Lower leg skin (tissue), 4 donors: ENCODE data around the gene NOD1. TPM values are rescaled to one million over a fixed set of nuclear protein-coding genes. Genes with fewer than 3 reads are reported as not detected.

ENCODE experiments used
- DNase-seq, 2 donors: peaks; one replicate each; pipeline ENCODE4 v3.0.0-alpha.2; 2019; ENCODE audit warnings: low spot score in 2 of 2
- H3K4me3 ChIP-seq: fragments of 200-600 bp; sonication (generic); 2 replicates; pipeline ENCODE4 v1.5.1; 2017; ENCODE audit warnings: mild to moderate bottlenecking, low read depth; ENCODE audit not compliant: poor library complexity, severe bottlenecking
- POLR2A ChIP-seq, 2 donors: fragments of 450-650 bp; IDR thresholded peaks; one replicate each; pipeline ENCODE4 v1.6.1; 2016 to 2017; ENCODE audit warnings: antibody characterized with exemption in 2 of 2, mild to moderate bottlenecking in 1 of 2, moderate library complexity in 1 of 2
- WGBS, 2 donors: methylation state at CpG; one replicate each; pipeline ENCODE4 v1.1.5; 2018; 5-methylcytosine and 5-hydroxymethylcytosine counted together
- intact Hi-C: fragments of 100-400 bp; cut with DNase I; formaldehyde crosslinking; loops from one replicate; pipeline ENCODE4 v1.15.0; 2023; ENCODE audit warnings: low total_unique reads
- total RNA-seq, 4 donors: library from RNA; depleted of rRNA; stranded (reverse); fragments of >200 nt; gene quantifications; one replicate each; pipeline ENCODE4 v1.1.0, GENCODE V29; 2016
- TF ChIP-seq, protein P1 (sequence below), 3 donors: fragments of 450-650 bp; IDR thresholded peaks; one replicate each; pipeline ENCODE4 v1.5.1; 2016; ENCODE audit warnings: antibody characterized with exemption in 3 of 3, mild to moderate bottlenecking in 3 of 3, moderate library complexity in 2 of 3

The NOD1 gene
- total RNA-seq, 4 donors from 2014 or later = 5.1 to 14.5 (median 10.9) TPM

DNA sequence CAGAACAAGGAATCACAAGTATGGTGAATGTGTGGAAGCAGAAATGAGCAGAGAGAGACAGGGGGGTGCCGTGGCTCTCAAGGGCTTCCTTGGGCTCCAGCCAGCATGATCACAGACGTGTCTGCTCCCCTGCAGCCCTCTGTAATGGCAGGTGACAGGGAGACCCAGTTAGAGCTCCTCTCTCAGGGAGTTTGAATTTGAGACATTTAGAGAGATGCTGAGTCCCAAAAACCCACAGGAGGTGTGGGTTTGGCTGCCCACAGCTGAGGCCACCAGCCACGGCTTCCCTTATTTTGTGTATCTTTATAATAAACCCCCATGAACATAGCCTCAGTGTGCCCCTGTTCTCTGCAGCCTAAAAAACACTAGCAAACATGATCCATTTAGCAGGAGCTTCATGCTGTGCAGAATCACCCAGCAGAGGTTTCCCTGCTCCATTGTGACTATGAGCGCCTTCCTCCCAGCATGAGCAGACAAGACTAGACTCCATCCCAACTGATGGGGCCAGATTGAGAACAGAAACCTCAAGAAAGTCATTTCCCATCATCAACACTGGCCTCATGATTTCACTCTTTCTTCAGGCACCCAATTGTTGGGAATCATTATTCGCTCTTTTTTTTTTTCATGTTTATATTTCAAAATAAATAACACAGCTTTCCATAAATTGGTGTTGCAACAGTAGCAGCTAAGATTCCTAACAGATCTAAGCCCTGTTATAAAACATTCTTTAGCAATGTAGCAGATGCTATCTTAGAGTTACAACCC, 13.4 kb downstream of the NOD1 start:
- TF ChIP-seq POLR2A (IDR thresholded peaks at IDR 0.05) = no peak
- TF ChIP-seq, protein P1, sequence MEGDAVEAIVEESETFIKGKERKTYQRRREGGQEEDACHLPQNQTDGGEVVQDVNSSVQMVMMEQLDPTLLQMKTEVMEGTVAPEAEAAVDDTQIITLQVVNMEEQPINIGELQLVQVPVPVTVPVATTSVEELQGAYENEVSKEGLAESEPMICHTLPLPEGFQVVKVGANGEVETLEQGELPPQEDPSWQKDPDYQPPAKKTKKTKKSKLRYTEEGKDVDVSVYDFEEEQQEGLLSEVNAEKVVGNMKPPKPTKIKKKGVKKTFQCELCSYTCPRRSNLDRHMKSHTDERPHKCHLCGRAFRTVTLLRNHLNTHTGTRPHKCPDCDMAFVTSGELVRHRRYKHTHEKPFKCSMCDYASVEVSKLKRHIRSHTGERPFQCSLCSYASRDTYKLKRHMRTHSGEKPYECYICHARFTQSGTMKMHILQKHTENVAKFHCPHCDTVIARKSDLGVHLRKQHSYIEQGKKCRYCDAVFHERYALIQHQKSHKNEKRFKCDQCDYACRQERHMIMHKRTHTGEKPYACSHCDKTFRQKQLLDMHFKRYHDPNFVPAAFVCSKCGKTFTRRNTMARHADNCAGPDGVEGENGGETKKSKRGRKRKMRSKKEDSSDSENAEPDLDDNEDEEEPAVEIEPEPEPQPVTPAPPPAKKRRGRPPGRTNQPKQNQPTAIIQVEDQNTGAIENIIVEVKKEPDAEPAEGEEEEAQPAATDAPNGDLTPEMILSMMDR (IDR thresholded peaks at IDR 0.05) = no peak
- peak in 1 of 2 donors; percentile 68 for DNase-seq
- WGBS, 2 donors = 79 to 81% methylated on average over 5 of the region's 5 CpGs
- no peak overlapping the region for H3K4me3 ChIP-seq
- intact Hi-C loops = no loop called here

DNA sequence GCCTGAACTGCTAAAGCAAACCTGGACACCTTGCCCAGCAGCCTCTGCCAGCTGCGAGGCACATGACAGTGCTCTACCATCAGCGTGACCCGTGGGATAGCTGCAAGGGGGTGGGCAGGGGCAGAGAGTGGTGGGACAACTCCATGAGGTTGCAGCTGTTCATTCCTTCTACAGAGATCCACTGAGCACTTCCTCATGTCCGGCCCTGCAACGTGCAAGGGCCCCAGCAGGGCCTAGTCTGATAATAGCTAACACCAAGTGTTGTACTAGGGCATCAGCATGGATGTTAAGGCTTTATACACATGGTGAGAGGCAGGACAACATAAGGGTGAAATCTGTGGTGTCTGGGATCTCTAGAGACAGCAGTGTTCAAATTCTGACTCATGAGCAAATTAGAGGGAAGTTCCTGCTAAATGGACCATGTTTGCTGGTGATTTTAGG, 14.3 kb downstream of the NOD1 start:
- 70% methylated on average over 5 of the region's 5 CpGs for WGBS, 2 donors
- no peak overlapping the region for H3K4me3 ChIP-seq
- intact Hi-C loops = no loop called here
- peak in 1 of 2 donors; percentile 83 for DNase-seq
- no peak for TF ChIP-seq POLR2A (IDR thresholded peaks at IDR 0.05)
- TF ChIP-seq, protein P1 (IDR thresholded peaks at IDR 0.05) = no peak

- TF ChIP-seq, protein P1 (IDR thresholded peaks at IDR 0.05) = no peak
- no peak for TF ChIP-seq POLR2A (IDR thresholded peaks at IDR 0.05)
- intact Hi-C loops = no loop called here
- no peak for DNase-seq
- 82 to 83% methylated on average over 6 of the region's 6 CpGs for WGBS, 2 donors
- H3K4me3 ChIP-seq = no peak overlapping the region
Measured at GRCh38 chr7:30463405-30464145, 15.0 kb downstream of the NOD1 start.

DNA sequence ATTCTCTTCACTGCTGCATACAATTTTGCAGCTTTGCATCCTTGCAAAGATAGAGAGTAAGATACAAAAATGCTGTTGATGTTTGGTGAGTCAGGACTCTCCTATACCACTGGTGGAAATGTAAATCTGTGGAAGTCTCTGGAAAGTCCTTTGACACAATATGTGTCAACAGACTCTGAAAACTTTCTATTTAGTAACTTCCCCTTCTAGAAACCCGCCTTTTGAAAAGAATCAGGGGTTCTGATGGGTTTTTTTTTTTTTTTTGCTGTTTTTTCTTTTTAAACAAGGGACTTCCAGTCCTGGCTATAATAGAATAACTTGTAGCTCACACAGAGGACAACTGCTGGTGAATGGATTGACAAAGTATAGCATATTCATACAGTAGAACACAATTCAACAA, 16.4 kb downstream of the NOD1 start:
- TF ChIP-seq POLR2A (IDR thresholded peaks at IDR 0.05) = no peak
- TF ChIP-seq, protein P1 (IDR thresholded peaks at IDR 0.05) = no peak
- no peak for DNase-seq
- 92 to 95% methylated on average over 1 of the region's 1 CpG for WGBS, 2 donors
- H3K4me3 ChIP-seq = no peak overlapping the region
- intact Hi-C loops = no loop called here

GRCh38 chr7:30460246-30460633, 18.3 kb downstream of the NOD1 start:
- no peak for DNase-seq
- 59 to 80% methylated on average over 4 of the region's 4 CpGs for WGBS, 2 donors
- TF ChIP-seq POLR2A (IDR thresholded peaks at IDR 0.05) = no peak
- TF ChIP-seq, protein P1 (IDR thresholded peaks at IDR 0.05) = no peak
- intact Hi-C loops = no loop called here
- no peak overlapping the region for H3K4me3 ChIP-seq
